Endothelial cell of umbilical vein (primary cell): Measurements from ENCODE around the gene TTYH3. TPM values are rescaled to one million over a fixed set of nuclear protein-coding genes. Genes with fewer than 3 reads are reported as not detected.

ENCODE experiments used
- BruUV-seq: library from RNA; stranded (reverse); fragments of 400-500 nt; replicated peaks from 2 replicates; lab custom pipeline; 2021; lab: Mats Ljungman, UMichigan
- CTCF ChIA-PET: fragments of 300-600, 350-600 bp; sonication (Branson Sonifier 250); formaldehyde crosslinking; loops from one replicate; lab custom pipeline; 2021; ENCODE audit warnings: antibody characterized with exemption, inconsistent platforms; lab: Charles Lee
- POLR2A ChIA-PET: fragments of 300-600, 350-600 bp; sonication (Branson Sonifier 250); formaldehyde crosslinking; loops from one replicate; lab custom pipeline; 2021; ENCODE audit warnings: antibody characterized with exemption, inconsistent platforms; lab: Charles Lee
- DNase-seq: peaks from one replicate; pipeline ENCODE4 v3.0.0-alpha.2; 2011; ENCODE audit warnings: low read depth, low spot score
- FAIRE-seq: peaks from 2 replicates; lab custom pipeline; 2011; peaks lifted over from hg19 to GRCh38; lab: Jason Lieb, UNC
- H2AFZ ChIP-seq: 2 replicates; pipeline ENCODE4 v1.6.0; 2012; ENCODE audit warnings: low read depth, low read length, control low read depth, inconsistent platforms
- H3K27ac ChIP-seq: 2 replicates; pipeline ENCODE4 v1.5.1; 2011; ENCODE audit warnings: low read depth, mild to moderate bottlenecking, control low read depth, low read length, moderate library complexity; ENCODE audit not compliant: insufficient read depth
- H3K27me3 ChIP-seq, 2 experiments: 2 replicates each; pipeline versions ENCODE4 v1.6.0 to v1.6.1; 2011; ENCODE audit warnings: low read length in 2 of 2, mixed read lengths in 1 of 2; ENCODE audit not compliant: control insufficient read depth in 2 of 2, insufficient read depth in 2 of 2
- H3K36me3 ChIP-seq, 2 experiments: 2 replicates in 1 of 2; 3 replicates in 1 of 2; pipeline ENCODE4 v1.5.1; 2011; ENCODE audit warnings: low read length in 2 of 2, mild to moderate bottlenecking in 1 of 2, moderate library complexity in 1 of 2; ENCODE audit not compliant: control insufficient read depth in 2 of 2, insufficient read depth in 2 of 2; ENCODE audit errors: extremely low read depth in 1 of 2
- H3K4me1 ChIP-seq: 3 replicates; pipeline ENCODE4 v1.5.1; 2011; ENCODE audit warnings: mild to moderate bottlenecking, low read length; ENCODE audit not compliant: control insufficient read depth, insufficient read depth; ENCODE audit errors: extremely low read depth
- H3K4me2 ChIP-seq: 2 replicates; pipeline ENCODE4 v1.6.1; 2011; ENCODE audit warnings: low read length, control low read depth, mixed read lengths; ENCODE audit not compliant: insufficient read depth
- H3K4me3 ChIP-seq, 3 experiments: fragments of 200-600 bp in 1 of 3; sonication (generic), shearing (Covaris generic) in 1 of 3; replicated peaks in 1 of 3; 2 replicates each; pipeline ENCODE4 v1.5.1; 2011 to 2016; ENCODE audit warnings: control low read depth in 3 of 3, low read length in 3 of 3, mild to moderate bottlenecking in 2 of 3, inconsistent platforms in 1 of 3, low read depth in 1 of 3, moderate library complexity in 1 of 3; ENCODE audit not compliant: insufficient read depth in 1 of 3
- H3K79me2 ChIP-seq: 2 replicates; pipeline ENCODE4 v1.6.0; 2012; ENCODE audit warnings: low read length, inconsistent platforms; ENCODE audit not compliant: control insufficient read depth, insufficient read depth
- H3K9ac ChIP-seq: replicated peaks from 2 replicates; pipeline ENCODE3; 2011; ENCODE audit warnings: low read length, control low read depth; ENCODE audit not compliant: insufficient read depth; ENCODE audit errors: extremely low read depth
- H3K9me1 ChIP-seq: replicated peaks from 3 replicates; pipeline ENCODE4 v1.6.0; 2011; ENCODE audit warnings: mild to moderate bottlenecking, low read length; ENCODE audit not compliant: control insufficient read depth, insufficient read depth; ENCODE audit errors: extremely low read depth
- H3K9me3 ChIP-seq: replicated peaks from 2 replicates; pipeline ENCODE4 v1.5.1; 2012; ENCODE audit warnings: low read length, inconsistent platforms; ENCODE audit not compliant: control insufficient read depth, insufficient read depth
- H4K20me1 ChIP-seq: replicated peaks from 2 replicates; pipeline ENCODE3; 2011; ENCODE audit warnings: mild to moderate bottlenecking, low read length; ENCODE audit not compliant: control insufficient read depth, insufficient read depth; ENCODE audit errors: extremely low read depth
- CTCF ChIP-seq, 2 donors: IDR thresholded peaks; 1 replicate in 1 of 2; 2 replicates in 1 of 2; pipeline ENCODE4 v1.5.1; 2011; ENCODE audit warnings: low read length in 2 of 2, mild to moderate bottlenecking in 2 of 2, moderate library complexity in 2 of 2, control low read depth in 1 of 2, inconsistent platforms in 1 of 2, low read depth in 1 of 2; ENCODE audit not compliant: insufficient read depth in 1 of 2; ENCODE audit errors: extremely low read depth in 1 of 2
- EZH2 ChIP-seq: IDR thresholded peaks from 2 replicates; pipeline ENCODE4 v1.6.1; 2012; ENCODE audit warnings: borderline replicate concordance, low read depth, mild to moderate bottlenecking, moderate library complexity, low read length, inconsistent platforms; ENCODE audit not compliant: severe bottlenecking
- GATA2 ChIP-seq: IDR thresholded peaks from 2 replicates; pipeline ENCODE4 v1.7.0; 2011; ENCODE audit warnings: low read depth, mild to moderate bottlenecking, moderate library complexity, mixed read lengths, low read length; ENCODE audit not compliant: insufficient read length, insufficient read depth
- JUN ChIP-seq: IDR thresholded peaks from 2 replicates; pipeline ENCODE4 v1.6.1; 2011; ENCODE audit warnings: borderline replicate concordance, low read depth; ENCODE audit not compliant: insufficient read length, insufficient read depth
- MAX ChIP-seq: IDR thresholded peaks from 2 replicates; pipeline ENCODE4 v1.6.1; 2011; ENCODE audit not compliant: insufficient read depth, insufficient read length
- MYC ChIP-seq: IDR thresholded peaks from one replicate; pipeline ENCODE4 v1.6.1; 2011; ENCODE audit warnings: mild to moderate bottlenecking, low read depth, low read length
- POLR2A ChIP-seq: IDR thresholded peaks from 2 replicates; pipeline ENCODE4 v1.6.1; 2012; ENCODE audit warnings: low read depth, mild to moderate bottlenecking, control low read depth, low read length
- POLR2AphosphoS5 ChIP-seq: IDR thresholded peaks from 2 replicates; pipeline ENCODE4 v1.6.1; 2012; ENCODE audit warnings: low read depth, mild to moderate bottlenecking, control low read depth, low read length, moderate library complexity; ENCODE audit not compliant: insufficient read depth
- dilution Hi-C: fragments of 300-500 bp; cut with MboI; formaldehyde crosslinking; loops from one replicate; pipeline ENCODE4 v1.15.0; 2019; ENCODE audit warnings: low sequenced_read_pairs; ENCODE audit not compliant: extremely low pct_ligation_motif_present
- intact Hi-C: fragments of 100-400 bp; cut with micrococcal nuclease; formaldehyde crosslinking; loops from one replicate; pipeline ENCODE4 v1.10.0; 2022
- polyA plus RNA-seq, 4 experiments: library from polyadenylated mRNA; depleted of rRNA in 3 of 4; stranded (reverse) in 3 of 4; unstranded in 1 of 4; fragments of >200 nt; gene quantifications; 2 replicates each; pipeline versions ENCODE4 v1.2.1 to v1.2.3, GENCODE V29; 2011 to 2012; ENCODE audit warnings: missing spikeins in 1 of 4
- total RNA-seq: library from RNA; stranded (reverse); gene quantifications from 2 replicates; pipeline ENCODE4 v1.2.3, GENCODE V29; 2021

Gene TTYH3
- total and polyA plus RNA-seq, 2 donors (not counting 3 experiments of a cell fraction or from before 2014, with no cell fraction given): 143 to 280 TPM

- intact Hi-C loops: no loop called here
- DNase-seq (no peak), FAIRE-seq (no peak)
- no peak overlapping the region for H3K4me3 ChIP-seq
- no peak for TF ChIP-seq GATA2
- TF ChIP-seq POLR2AphosphoS5: no peak
- no peak for TF ChIP-seq EZH2
- no peaks in the 10 kb centered on the region for H4K20me1 ChIP-seq
- CTCF ChIA-PET: interaction anchor here (0.6 to 3.9 kb wide), 40 partner anchors 8 to 355 kb away, joined by 3 to 32 read pairs (median 5); no protein-coding TSS in a partner anchor
- no peak overlapping the region for H3K27ac ChIP-seq
- no peaks in the 10 kb centered on the region for H3K4me1 ChIP-seq
- no peak overlapping the region for H3K4me2 ChIP-seq
- H3K79me2 ChIP-seq: no peaks in the 10 kb centered on the region
- no peaks in the 10 kb centered on the region for H3K27me3 ChIP-seq
- no peak overlapping the region for H2AFZ ChIP-seq
- POLR2A ChIA-PET: no interaction called here
- dilution Hi-C loops: no loop called here
- BruUV-seq: no TSS peak
- no peaks in the 10 kb centered on the region for H3K9me1 ChIP-seq
- H3K9me3 ChIP-seq: no peaks in the 10 kb centered on the region
- H3K36me3 ChIP-seq: no peaks in the 10 kb centered on the region
- no peak overlapping the region for H3K9ac ChIP-seq
Measured at GRCh38 chr7:2710286-2710655, 78.5 kb downstream of the TTYH3 start.

GRCh38 chr7:2710901-2711551 lies 79.2 kb downstream of the TTYH3 start:
- H3K27me3 ChIP-seq: no peaks in the 10 kb centered on the region
- CTCF ChIA-PET: interaction anchor here (1.1 to 3.9 kb wide), 14 partner anchors 7 to 354 kb away, joined by 3 to 32 read pairs (median 12); no protein-coding TSS in a partner anchor
- intact Hi-C loops: no loop called here

More at GRCh38 chr7:2710901-2711551, 79.2 kb downstream of the TTYH3 start:
- Histone ChIP-seq H3K79me2 (no peaks in the 10 kb centered on the region), H3K9ac (no peak overlapping the region), H3K4me1 (no peaks in the 10 kb centered on the region), H4K20me1 (no peaks in the 10 kb centered on the region), H3K9me3 (no peaks in the 10 kb centered on the region), H3K36me3 (no peaks in the 10 kb centered on the region), H2AFZ (no peak overlapping the region), H3K4me2 (no peak overlapping the region), H3K4me3 (no peak overlapping the region), H3K9me1 (no peaks in the 10 kb centered on the region), H3K27ac (no peak overlapping the region)
- dilution Hi-C loops: no loop called here
- FAIRE-seq (no peak), DNase-seq (no peak)
- POLR2A ChIA-PET: interaction anchor here (0.5 kb wide), 1 partner anchor 143 kb away, joined by 3 read pairs; no protein-coding TSS in a partner anchor
- no peak for TF ChIP-seq JUN
- TF ChIP-seq EZH2: no peak
- TF ChIP-seq CTCF (IDR thresholded peaks at IDR 0.05; ENCODE audit: extremely low read depth in 1 of 2, insufficient read depth in 1 of 2, low read depth in 1 of 2, low read length in 2 of 2): no peak
- TF ChIP-seq GATA2: no peak
- no peak for TF ChIP-seq MYC
- no peak for TF ChIP-seq POLR2A
- no peak for TF ChIP-seq MAX
- no TSS peak for BruUV-seq
